ENCODE measurements around the gene CRX.
A peak's percentile ranks its signal among the peaks of the same experiment; 100 is the strongest.

DNA sequence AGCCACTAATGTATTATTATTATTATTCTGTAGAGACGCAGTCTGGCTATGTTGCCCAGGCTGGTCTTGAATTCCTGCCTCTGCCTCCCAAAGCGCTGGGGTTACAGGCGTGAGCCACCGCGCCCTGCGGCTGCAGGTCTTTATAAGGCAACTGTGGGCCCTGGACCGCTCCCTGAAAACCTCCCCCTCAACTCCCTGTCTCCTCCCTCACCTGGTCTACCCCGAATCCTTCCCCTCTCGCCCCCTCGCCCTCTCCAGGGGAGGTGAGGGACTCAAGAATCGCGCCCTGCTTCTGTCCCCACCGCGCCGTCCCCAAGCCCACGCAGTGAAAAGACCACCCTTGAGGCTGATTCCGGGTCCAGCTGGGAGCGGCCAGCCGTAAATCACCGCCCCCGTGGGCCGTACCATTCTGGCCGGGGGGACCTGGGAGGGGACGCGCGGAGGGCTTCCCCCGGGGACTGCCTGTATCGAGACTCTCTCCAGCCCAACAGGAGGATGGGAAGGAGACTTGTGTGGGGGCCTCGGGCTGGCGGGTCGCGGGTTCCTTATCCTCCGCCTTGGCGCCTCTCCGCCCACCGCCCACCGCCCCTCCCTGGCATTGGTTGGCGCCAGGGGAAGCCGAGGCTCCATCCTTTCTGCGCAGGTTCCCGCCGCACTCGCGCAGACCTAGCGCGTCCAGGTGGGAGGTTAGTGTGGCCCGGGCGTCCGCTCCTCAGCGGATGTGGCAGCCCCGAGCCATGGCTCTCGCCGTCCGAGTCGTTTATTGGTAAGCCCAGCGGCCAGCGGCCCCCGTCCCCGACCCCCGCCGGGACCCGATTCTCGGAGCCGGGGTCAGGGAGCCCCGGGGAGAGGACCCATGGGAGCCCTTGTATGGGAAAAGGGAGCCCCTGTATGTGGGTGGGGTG lies 43.4 kb upstream of the CRX start, which contains the start of gene SELENOW:
- TF ChIP-seq, protein P1, sequence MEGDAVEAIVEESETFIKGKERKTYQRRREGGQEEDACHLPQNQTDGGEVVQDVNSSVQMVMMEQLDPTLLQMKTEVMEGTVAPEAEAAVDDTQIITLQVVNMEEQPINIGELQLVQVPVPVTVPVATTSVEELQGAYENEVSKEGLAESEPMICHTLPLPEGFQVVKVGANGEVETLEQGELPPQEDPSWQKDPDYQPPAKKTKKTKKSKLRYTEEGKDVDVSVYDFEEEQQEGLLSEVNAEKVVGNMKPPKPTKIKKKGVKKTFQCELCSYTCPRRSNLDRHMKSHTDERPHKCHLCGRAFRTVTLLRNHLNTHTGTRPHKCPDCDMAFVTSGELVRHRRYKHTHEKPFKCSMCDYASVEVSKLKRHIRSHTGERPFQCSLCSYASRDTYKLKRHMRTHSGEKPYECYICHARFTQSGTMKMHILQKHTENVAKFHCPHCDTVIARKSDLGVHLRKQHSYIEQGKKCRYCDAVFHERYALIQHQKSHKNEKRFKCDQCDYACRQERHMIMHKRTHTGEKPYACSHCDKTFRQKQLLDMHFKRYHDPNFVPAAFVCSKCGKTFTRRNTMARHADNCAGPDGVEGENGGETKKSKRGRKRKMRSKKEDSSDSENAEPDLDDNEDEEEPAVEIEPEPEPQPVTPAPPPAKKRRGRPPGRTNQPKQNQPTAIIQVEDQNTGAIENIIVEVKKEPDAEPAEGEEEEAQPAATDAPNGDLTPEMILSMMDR (IDR thresholded peaks at IDR 0.05): no peak
- TF ChIP-seq POLR2A (IDR thresholded peaks at IDR 0.05): peak; percentile 56 to 97
